Forelimb muscle (tissue), 1 donor: ENCODE data around the gene SP2. TPM values are rescaled to one million over a fixed set of nuclear protein-coding genes. Genes with fewer than 3 reads are reported as not detected.
"Not testable (repeated sequence)": the region's sequence is repeated elsewhere in the genome, so short reads cannot be mapped to it uniquely, and the experiment has no call there.

Experiments
- DNase-seq: peaks from one replicate; pipeline ENCODE4 v3.0.0-alpha.2; 2013; ENCODE audit warnings: low read depth
- polyA plus RNA-seq: library from polyadenylated mRNA; unstranded; fragments of 120-200 nt; gene quantifications from one replicate; pipeline ENCODE4 v1.2.1, GENCODE V29; 2013; ENCODE audit not compliant: insufficient read length

SP2 gene
- polyA plus RNA-seq, 1 donor = 13.9 TPM

GRCh38 chr17:47918991-47919390 is 23.0 kb downstream of the SP2 start:
- DNase-seq = no peak

- not testable (repeated sequence) for DNase-seq
These were observed 23.9 kb downstream of the SP2 start for GRCh38 chr17:47919889-47920288.

GRCh38 chr17:47924785-47925677 is 29.0 kb downstream of the SP2 start:
- DNase-seq = no peak

GRCh38 chr17:47925678-47925988 is 29.6 kb downstream of the SP2 start:
- no peak for DNase-seq

GRCh38 chr17:47927821-47928400 is 31.9 kb downstream of the SP2 start:
- no peak for DNase-seq

- DNase-seq = no peak
These were observed 32.4 kb downstream of the SP2 start for GRCh38 chr17:47928415-47928814.

- peak; percentile 46 for DNase-seq
These were observed 33.4 kb downstream of the SP2 start for GRCh38 chr17:47929218-47930000.

GRCh38 chr17:47931848-47932247 is 35.8 kb downstream of the SP2 start:
- no peak for DNase-seq

- DNase-seq = no peak
These were observed 38.8 kb downstream of the SP2 start for GRCh38 chr17:47934856-47935255.

GRCh38 chr17:47935468-47935867 is 39.4 kb downstream of the SP2 start:
- DNase-seq = not testable (repeated sequence)

GRCh38 chr17:47935961-47936360 is 39.9 kb downstream of the SP2 start:
- no peak for DNase-seq

GRCh38 chr17:47937941-47938340 is 41.9 kb downstream of the SP2 start:
- no peak for DNase-seq

- peak; percentile 96 for DNase-seq
These were observed 45.4 kb downstream of the SP2 start, which contains the start of gene PNPO for GRCh38 chr17:47941246-47942095. Gene PNPO, plus strand, starts transcription at chr17:47941571. Its CDS starts 105 bp downstream, at chr17:47941676.

- DNase-seq = no peak
These were observed 46.1 kb downstream of the SP2 start for GRCh38 chr17:47942096-47942510.

- no peak for DNase-seq
These were observed 46.5 kb downstream of the SP2 start for GRCh38 chr17:47942568-47942967.

- DNase-seq = no peak
These were observed 49.0 kb downstream of the SP2 start for GRCh38 chr17:47945080-47945479.

GRCh38 chr17:47945529-47946508 is 49.8 kb downstream of the SP2 start:
- DNase-seq = no peak

- DNase-seq = no peak
These were observed 50.5 kb downstream of the SP2 start for GRCh38 chr17:47946516-47946915.

GRCh38 chr17:47946929-47947397 is 50.9 kb downstream of the SP2 start:
- DNase-seq = no peak

- no peak for DNase-seq
These were observed 52.7 kb downstream of the SP2 start for GRCh38 chr17:47948706-47949196.
